ENCODE data around the gene MED19. TPM values are rescaled to one million over a fixed set of nuclear protein-coding genes. Genes with fewer than 3 reads are reported as not detected.
A peak's percentile ranks its signal among the peaks of the same experiment; 100 is the strongest.
"Not testable (repeated sequence)": the region's sequence is repeated elsewhere in the genome, so short reads cannot be mapped to it uniquely, and the experiment has no call there.

MED19 gene
- total RNA-seq, 1 experiment from 2014 or later, result 29.7 TPM

DNA sequence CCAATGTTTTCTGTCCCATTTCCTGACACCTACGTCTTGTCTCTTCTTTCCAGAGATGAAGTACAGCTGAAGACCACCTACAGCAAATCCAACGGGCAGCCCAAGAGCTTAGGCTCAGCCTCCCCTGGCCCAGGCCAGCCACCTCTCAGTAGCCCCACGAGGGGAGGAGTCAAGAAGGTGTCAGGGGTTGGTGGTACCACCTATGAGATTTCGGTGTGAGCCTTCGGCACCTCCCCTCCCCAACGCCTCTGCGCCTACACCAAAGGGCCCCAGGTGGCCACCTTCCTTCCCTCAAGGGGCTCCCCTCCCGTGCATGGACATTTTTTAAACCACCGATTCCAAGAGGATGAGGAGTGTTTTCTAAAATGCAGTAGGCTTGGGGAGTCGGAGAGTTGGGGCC is 12.2 kb downstream of the MED19 start:
- in situ Hi-C loops (cut with HindIII; ENCODE audit: low pct_unique_long_range_greater_than_20kb, low sequenced_read_pairs) (no loop called here), intact Hi-C loops (cut with micrococcal nuclease; ENCODE audit: unreplicated experiment) (loop anchor here (1.0 kb wide), 1 partner anchor 15 kb away; no protein-coding TSS in a partner anchor)
- no peak for ATAC-seq

DNA sequence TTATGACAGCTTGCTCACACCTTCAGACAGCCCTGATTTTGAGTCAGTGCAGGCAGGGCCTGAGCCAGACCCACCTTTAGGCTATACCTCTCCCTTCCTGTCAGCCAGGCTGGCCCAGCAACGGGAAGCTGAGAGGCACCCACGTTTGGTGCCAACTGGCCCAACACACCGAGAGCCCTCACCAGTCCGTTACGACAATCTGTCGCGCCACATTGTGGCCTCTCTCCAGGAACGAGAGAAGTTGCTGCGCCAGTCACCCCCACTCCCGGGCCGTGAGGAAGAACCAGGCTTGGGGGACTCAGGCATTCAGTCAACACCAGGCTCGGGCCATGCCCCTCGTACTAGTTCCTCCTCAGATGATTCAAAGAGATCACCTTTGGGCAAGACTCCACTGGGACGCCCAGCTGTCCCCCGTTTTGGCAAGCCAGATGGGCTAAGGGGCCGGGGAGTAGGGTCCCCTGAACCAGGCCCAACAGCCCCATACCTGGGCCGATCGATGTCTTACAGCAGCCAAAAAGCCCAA is 13.1 kb downstream of the MED19 start:
- ATAC-seq (no peak), DNase-seq (ENCODE audit: low read depth, low spot score) (no peak)
- ChIA-PET CTCF (no interaction called here), POLR2A (no interaction called here)
- no TSS peak for BruUV-seq (replicated peaks)
- H3K27me3 ChIP-seq (ENCODE audit: control insufficient read depth, insufficient read depth, low read length), result no peaks in the 10 kb centered on the region
- TF ChIP-seq SIN3A (IDR thresholded peaks at IDR 0.05; ENCODE audit: borderline replicate concordance, insufficient read depth, low read depth, low read length), result no peak
- TF ChIP-seq, protein P1, sequence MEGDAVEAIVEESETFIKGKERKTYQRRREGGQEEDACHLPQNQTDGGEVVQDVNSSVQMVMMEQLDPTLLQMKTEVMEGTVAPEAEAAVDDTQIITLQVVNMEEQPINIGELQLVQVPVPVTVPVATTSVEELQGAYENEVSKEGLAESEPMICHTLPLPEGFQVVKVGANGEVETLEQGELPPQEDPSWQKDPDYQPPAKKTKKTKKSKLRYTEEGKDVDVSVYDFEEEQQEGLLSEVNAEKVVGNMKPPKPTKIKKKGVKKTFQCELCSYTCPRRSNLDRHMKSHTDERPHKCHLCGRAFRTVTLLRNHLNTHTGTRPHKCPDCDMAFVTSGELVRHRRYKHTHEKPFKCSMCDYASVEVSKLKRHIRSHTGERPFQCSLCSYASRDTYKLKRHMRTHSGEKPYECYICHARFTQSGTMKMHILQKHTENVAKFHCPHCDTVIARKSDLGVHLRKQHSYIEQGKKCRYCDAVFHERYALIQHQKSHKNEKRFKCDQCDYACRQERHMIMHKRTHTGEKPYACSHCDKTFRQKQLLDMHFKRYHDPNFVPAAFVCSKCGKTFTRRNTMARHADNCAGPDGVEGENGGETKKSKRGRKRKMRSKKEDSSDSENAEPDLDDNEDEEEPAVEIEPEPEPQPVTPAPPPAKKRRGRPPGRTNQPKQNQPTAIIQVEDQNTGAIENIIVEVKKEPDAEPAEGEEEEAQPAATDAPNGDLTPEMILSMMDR (IDR thresholded peaks at IDR 0.05), result no peak
- TF ChIP-seq TCF7L2 (IDR thresholded peaks at IDR 0.05; ENCODE audit: low read depth, low read length), result no peak
- TF ChIP-seq, protein P2, sequence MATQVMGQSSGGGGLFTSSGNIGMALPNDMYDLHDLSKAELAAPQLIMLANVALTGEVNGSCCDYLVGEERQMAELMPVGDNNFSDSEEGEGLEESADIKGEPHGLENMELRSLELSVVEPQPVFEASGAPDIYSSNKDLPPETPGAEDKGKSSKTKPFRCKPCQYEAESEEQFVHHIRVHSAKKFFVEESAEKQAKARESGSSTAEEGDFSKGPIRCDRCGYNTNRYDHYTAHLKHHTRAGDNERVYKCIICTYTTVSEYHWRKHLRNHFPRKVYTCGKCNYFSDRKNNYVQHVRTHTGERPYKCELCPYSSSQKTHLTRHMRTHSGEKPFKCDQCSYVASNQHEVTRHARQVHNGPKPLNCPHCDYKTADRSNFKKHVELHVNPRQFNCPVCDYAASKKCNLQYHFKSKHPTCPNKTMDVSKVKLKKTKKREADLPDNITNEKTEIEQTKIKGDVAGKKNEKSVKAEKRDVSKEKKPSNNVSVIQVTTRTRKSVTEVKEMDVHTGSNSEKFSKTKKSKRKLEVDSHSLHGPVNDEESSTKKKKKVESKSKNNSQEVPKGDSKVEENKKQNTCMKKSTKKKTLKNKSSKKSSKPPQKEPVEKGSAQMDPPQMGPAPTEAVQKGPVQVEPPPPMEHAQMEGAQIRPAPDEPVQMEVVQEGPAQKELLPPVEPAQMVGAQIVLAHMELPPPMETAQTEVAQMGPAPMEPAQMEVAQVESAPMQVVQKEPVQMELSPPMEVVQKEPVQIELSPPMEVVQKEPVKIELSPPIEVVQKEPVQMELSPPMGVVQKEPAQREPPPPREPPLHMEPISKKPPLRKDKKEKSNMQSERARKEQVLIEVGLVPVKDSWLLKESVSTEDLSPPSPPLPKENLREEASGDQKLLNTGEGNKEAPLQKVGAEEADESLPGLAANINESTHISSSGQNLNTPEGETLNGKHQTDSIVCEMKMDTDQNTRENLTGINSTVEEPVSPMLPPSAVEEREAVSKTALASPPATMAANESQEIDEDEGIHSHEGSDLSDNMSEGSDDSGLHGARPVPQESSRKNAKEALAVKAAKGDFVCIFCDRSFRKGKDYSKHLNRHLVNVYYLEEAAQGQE (IDR thresholded peaks at IDR 0.05; ENCODE audit: insufficient read depth in 1 of 2, low read depth in 2 of 2, low read length in 1 of 2), result no peak
- no peak for TF ChIP-seq POLR2AphosphoS5 (IDR thresholded peaks at IDR 0.05; ENCODE audit: low read depth, low read length)
- in situ Hi-C loops (cut with HindIII; ENCODE audit: low pct_unique_long_range_greater_than_20kb, low sequenced_read_pairs) (no loop called here), intact Hi-C loops (cut with micrococcal nuclease; ENCODE audit: unreplicated experiment) (loop anchor here (1.0 kb wide), 1 partner anchor 14 kb away; no protein-coding TSS in a partner anchor)
- H3K4me1 ChIP-seq (ENCODE audit: control insufficient read depth, insufficient read depth, low read length), result no peaks in the 10 kb centered on the region
- H3K27ac ChIP-seq (ENCODE audit: low read length), result no peak overlapping the region
- H3K36me3 ChIP-seq (ENCODE audit: control insufficient read depth, insufficient read depth, low read length), result peaks cover 22% of the 10 kb centered on the region
- H3K4me3 ChIP-seq (ENCODE audit: low read depth in 2 of 2, low read length in 2 of 2), result no peak overlapping the region
- no peaks in the 10 kb centered on the region for H3K9me3 ChIP-seq (ENCODE audit: control insufficient read depth, insufficient read depth, low read depth, low read length)

More for the DNA sequence above, 12.2 kb downstream of the MED19 start:
- Histone ChIP-seq H3K27me3 (ENCODE audit: control insufficient read depth, insufficient read depth, low read length) (no peaks in the 10 kb centered on the region), H3K4me1 (ENCODE audit: control insufficient read depth, insufficient read depth, low read length) (no peaks in the 10 kb centered on the region), H3K4me3 (ENCODE audit: low read depth in 2 of 2, low read length in 2 of 2) (no peak overlapping the region), H3K9me3 (ENCODE audit: control insufficient read depth, insufficient read depth, low read depth, low read length) (no peaks in the 10 kb centered on the region), H3K36me3 (ENCODE audit: control insufficient read depth, insufficient read depth, low read length) (peaks cover 22% of the 10 kb centered on the region), H3K27ac (ENCODE audit: low read length) (no peak overlapping the region)
- no peak for DNase-seq (ENCODE audit: low read depth, low spot score)
- POLR2A ChIA-PET, result no interaction called here
- CTCF ChIA-PET, result no interaction called here
- no TSS peak for BruUV-seq (replicated peaks)
- TF ChIP-seq, protein P2 (IDR thresholded peaks at IDR 0.05; ENCODE audit: insufficient read depth in 1 of 2, low read depth in 2 of 2, low read length in 1 of 2), result no peak
- no peak for TF ChIP-seq POLR2AphosphoS5 (IDR thresholded peaks at IDR 0.05; ENCODE audit: low read depth, low read length)
- no peak for TF ChIP-seq TCF7L2 (IDR thresholded peaks at IDR 0.05; ENCODE audit: low read depth, low read length)
- TF ChIP-seq, protein P1 (IDR thresholded peaks at IDR 0.05), result no peak
- no peak for TF ChIP-seq SIN3A (IDR thresholded peaks at IDR 0.05; ENCODE audit: borderline replicate concordance, insufficient read depth, low read depth, low read length)

DNA sequence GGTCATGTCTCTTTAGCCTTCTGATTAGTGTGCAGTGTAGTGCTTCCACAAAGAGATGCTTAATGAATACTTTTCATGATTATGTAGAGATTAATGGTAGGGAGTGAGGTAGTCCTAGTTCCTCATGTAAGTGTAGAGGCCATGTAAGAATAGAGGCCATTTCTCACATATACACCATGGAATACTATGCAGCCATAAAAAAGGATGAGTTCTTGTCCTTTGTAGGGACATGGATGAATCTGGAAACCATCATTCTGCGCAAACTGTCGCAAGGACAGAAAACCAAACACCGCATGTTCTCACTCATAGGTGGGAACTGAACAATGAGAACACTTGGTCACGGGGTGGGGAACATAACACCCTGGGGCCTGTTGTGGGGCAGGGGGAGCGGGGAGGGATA is 21.5 kb downstream of the MED19 start:
- DNase-seq (ENCODE audit: low read depth, low spot score); intact Hi-C loops (cut with micrococcal nuclease; ENCODE audit: unreplicated experiment); H3K27me3 ChIP-seq (ENCODE audit: control insufficient read depth, insufficient read depth, low read length); in situ Hi-C loops (cut with HindIII; ENCODE audit: low pct_unique_long_range_greater_than_20kb, low sequenced_read_pairs); H3K9me3 ChIP-seq (ENCODE audit: control insufficient read depth, insufficient read depth, low read depth, low read length); CTCF ChIA-PET; ATAC-seq; H3K4me1 ChIP-seq (ENCODE audit: control insufficient read depth, insufficient read depth, low read length); POLR2A ChIA-PET; H3K4me3 ChIP-seq (ENCODE audit: low read depth in 2 of 2, low read length in 2 of 2); H3K27ac ChIP-seq (ENCODE audit: low read length): not testable (repeated sequence)
- BruUV-seq (replicated peaks), result TSS peak; percentile 46
- peaks cover 23% of the 10 kb centered on the region for H3K36me3 ChIP-seq (ENCODE audit: control insufficient read depth, insufficient read depth, low read length)
